GM12801 (cell line): Measurements from ENCODE around the gene PHTF1.

Source experiments
- CTCF ChIP-seq: IDR thresholded peaks from one replicate; pipeline ENCODE4 v1.5.1; 2011; ENCODE audit warnings: control low read depth; ENCODE audit not compliant: insufficient read length; ENCODE audit errors: extremely low read depth

PHTF1 gene

GRCh38 chr1:113784104-113784779 lies 25.0 kb upstream of the PHTF1 start:
- TF ChIP-seq CTCF = no peak

DNA sequence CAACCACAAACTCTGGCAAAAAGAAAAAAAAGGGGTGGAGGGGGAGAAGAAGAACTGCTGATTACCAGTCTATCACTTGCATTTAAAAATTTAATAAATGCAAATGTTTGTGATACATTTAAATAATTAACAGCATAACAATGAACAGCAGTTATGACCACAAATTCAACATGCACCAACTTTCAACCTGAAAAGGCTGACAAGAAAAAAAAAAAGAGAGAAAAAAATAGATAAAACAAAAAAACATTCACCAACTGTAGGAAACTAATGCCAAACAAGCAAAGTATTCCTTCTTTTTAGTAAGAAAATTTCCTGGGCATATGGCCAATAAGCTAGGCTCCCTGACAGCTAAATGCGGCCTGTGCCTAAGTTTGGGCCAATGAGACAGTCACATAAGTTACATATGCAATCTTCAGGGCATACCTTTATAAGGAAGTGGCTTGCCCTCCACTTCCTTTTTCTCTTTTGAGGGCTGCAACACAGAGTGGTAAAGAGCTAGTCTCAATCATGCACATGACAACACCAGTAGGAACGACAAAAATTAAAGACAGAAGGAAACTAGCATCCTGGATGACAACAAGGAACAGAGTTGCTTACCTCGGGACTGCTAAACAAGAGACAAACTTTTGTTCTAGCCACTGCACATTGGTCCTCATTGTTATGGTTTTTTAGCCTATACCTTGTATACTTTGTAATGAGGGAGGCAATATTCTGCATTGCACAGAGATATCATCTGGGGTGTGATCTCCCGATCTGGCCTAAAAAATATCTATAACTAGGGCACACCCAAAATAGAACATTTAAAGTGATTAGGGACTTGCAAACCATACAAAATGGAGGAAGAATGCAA lies 24.2 kb upstream of the PHTF1 start:
- TF ChIP-seq CTCF = no peak

- no peak for TF ChIP-seq CTCF
Measured at GRCh38 chr1:113782406-113782805, 23.1 kb upstream of the PHTF1 start.

DNA sequence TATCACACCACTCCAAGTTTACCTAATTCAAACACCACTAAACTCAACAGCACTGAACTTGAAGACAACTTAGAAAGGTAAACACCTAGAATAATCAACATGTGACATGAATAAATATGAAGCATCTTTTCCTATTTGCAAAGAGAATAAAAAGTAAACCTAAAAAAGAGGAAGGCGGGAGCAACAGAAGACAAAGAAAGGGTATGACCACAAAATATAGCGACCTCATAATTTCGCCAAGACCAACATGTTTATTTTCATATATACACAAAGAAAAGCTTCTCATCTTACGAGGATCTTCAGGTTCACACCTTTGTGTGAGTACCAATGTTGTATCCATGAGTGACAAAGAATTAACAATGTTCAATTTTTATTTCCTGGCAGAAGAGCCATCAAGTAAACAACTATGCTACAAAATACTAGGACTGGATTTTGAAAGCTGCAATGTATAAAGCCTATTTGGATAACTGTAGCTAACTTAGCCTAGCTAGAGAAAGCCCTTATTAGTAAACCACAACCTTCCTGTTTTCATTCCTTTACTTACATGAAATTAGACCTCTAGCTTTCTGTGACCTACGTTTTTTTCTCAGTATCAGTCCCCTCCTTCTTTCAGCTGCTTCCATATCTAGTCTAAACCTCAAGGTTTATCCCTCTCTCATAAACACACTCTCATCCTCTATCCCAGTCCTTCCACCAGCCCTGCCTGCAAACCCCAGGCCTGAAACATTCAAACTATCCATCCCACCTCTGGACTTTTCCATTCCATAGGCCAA lies 21.3 kb upstream of the PHTF1 start:
- TF ChIP-seq CTCF = no peak

- TF ChIP-seq CTCF = no peak
Measured at GRCh38 chr1:113779542-113779941, 20.3 kb upstream of the PHTF1 start.

GRCh38 chr1:113777561-113777960 lies 18.3 kb upstream of the PHTF1 start:
- TF ChIP-seq CTCF = no peak

DNA sequence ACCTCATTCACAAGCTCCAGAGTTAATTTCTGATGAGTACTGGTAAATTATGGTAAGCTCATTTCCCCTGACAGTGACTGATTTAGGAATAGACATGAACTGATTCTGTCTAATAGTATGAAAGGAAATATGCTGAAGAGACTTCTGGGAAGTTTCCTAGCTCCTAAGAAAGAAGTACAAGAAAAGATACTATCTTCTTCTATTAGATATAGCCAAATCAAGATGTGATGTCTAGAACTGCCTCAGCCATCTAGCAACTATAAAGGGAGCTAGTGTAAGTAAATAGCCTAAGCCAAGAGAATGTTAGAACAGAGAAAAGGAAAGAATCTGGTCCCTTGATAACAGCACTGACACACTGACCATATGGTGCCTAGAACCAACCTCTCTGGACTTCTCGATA lies 10.7 kb upstream of the PHTF1 start:
- no peak for TF ChIP-seq CTCF
